NCI-H2107 treated with DMSO at 0.1 percent for 48 hours (cell line): ENCODE data around the gene FAM83G.
A peak's percentile ranks its signal among the peaks of the same experiment; 100 is the strongest.

Experiments used
- DNase-seq: peaks from one replicate; lab custom pipeline; 2025; ENCODE audit not compliant: unreplicated experiment; lab: John Stamatoyannopoulos, UW

FAM83G gene

GRCh38 chr17:18970582-18971480, 33.7 kb downstream of the FAM83G start:
- no peak for DNase-seq

GRCh38 chr17:18968945-18969887, 35.3 kb downstream of the FAM83G start:
- DNase-seq, result no peak

- DNase-seq, result no peak
These were observed 36.2 kb downstream of the FAM83G start for GRCh38 chr17:18968345-18968744.

- DNase-seq, result no peak
These were observed 36.6 kb downstream of the FAM83G start for GRCh38 chr17:18967916-18968315.

GRCh38 chr17:18966831-18967624, 37.5 kb downstream of the FAM83G start:
- peak; percentile 63 for DNase-seq

GRCh38 chr17:18965530-18966236, 38.9 kb downstream of the FAM83G start:
- no peak for DNase-seq

GRCh38 chr17:18964550-18964949, 40.0 kb downstream of the FAM83G start:
- no peak for DNase-seq

- DNase-seq, result no peak
These were observed 40.6 kb downstream of the FAM83G start for GRCh38 chr17:18964018-18964351.

GRCh38 chr17:18963126-18964017, 41.2 kb downstream of the FAM83G start:
- no peak for DNase-seq

- DNase-seq, result no peak
These were observed 42.1 kb downstream of the FAM83G start for GRCh38 chr17:18962494-18962815.

- DNase-seq, result no peak
These were observed 42.7 kb downstream of the FAM83G start for GRCh38 chr17:18961634-18962493.

- no peak for DNase-seq
These were observed 43.6 kb downstream of the FAM83G start for GRCh38 chr17:18960803-18961511.

GRCh38 chr17:18960241-18960665, 44.3 kb downstream of the FAM83G start:
- no peak for DNase-seq

- no peak for DNase-seq
These were observed 44.7 kb downstream of the FAM83G start for GRCh38 chr17:18959845-18960240.

GRCh38 chr17:18959071-18959844, 45.3 kb downstream of the FAM83G start:
- no peak for DNase-seq

- no peak for DNase-seq
These were observed 46.0 kb downstream of the FAM83G start for GRCh38 chr17:18958611-18959010.

- no peak for DNase-seq
These were observed 46.7 kb downstream of the FAM83G start for GRCh38 chr17:18957831-18958230.
